HG02571 (cell line): ENCODE data around the gene FILIP1.

Experiments used
- ATAC-seq: cut with Tn5 transposase; IDR thresholded peaks from one replicate; pipeline ENCODE4 v1.9.1; 2021; ENCODE audit warnings: mild to moderate bottlenecking, moderate library complexity; ENCODE audit not compliant: unreplicated experiment

FILIP1 gene

GRCh38 chr6:75299801-75300530 is 193.6 kb downstream of the FILIP1 start:
- no peak for ATAC-seq

DNA sequence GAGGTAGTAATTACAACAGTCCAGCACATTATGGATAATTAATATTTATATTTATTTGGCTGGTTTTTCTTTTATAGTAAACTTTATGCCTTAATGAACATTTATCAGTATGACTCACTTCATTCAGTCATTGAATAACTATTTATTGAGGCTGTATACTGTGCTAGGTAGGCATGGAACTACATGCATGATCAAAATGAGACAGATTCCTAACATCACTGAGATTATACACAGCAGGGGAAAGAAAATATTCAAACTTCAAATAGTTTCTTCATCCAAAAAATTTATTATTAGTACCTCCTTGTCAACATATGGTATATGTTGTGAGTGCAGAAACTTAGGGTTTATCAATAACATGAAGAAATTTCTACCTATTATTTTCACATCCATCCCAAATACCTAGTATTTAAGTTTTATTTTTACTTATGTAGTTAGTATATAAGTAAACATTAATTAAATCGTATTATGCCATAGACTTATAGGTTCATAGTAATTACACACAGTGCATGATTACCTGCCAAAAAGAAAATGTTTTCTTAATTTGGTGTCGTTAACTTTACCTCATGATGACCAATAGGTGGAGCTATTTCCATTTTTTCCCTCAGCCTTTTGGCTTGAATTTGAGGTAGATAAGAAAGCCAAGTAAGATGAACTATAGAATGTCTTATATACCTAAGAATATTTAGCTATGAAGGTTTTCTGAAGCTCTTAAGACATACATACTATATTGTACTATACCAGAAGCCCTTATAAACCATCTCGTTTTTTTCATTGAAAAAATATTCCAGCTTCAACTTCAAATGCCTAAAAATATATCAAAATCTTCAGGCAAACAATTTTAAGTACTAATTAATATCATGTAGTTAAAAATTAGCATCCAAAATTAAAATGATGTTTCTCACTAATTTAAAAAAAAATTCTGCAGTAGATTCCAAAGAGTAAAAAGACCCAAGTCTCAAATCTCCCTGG is 196.5 kb downstream of the FILIP1 start:
- no peak for ATAC-seq

- ATAC-seq: no peak
Measured at GRCh38 chr6:75292555-75292954, 201.0 kb downstream of the FILIP1 start.

- no peak for ATAC-seq
Measured at GRCh38 chr6:75291744-75292143, 201.9 kb downstream of the FILIP1 start.

GRCh38 chr6:75291331-75291730 is 202.3 kb downstream of the FILIP1 start:
- no peak for ATAC-seq

GRCh38 chr6:75290136-75290945 is 203.3 kb downstream of the FILIP1 start:
- no peak for ATAC-seq

- ATAC-seq: no peak
Measured at GRCh38 chr6:75288023-75288422, 205.6 kb downstream of the FILIP1 start.

DNA sequence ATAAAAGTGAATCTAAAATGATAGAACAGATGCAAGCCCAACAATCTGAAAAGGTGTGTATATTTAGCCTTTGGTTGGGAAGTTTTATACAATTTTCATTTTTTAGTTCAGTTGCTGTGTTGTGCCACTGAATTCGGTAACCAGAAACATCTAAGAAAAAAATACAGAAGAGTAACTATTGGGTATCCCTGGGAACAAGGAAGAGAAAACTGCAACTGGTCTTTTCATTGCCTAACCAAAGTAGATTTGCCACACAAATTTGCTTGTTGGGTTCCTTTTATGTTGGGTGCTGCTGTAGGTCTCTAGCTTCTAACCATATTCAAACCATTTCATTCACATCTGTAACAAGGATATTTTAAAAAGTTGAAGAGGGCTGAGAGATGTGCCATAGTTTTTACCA is 206.2 kb downstream of the FILIP1 start:
- no peak for ATAC-seq

- no peak for ATAC-seq
Measured at GRCh38 chr6:75286955-75287354, 206.6 kb downstream of the FILIP1 start.

DNA sequence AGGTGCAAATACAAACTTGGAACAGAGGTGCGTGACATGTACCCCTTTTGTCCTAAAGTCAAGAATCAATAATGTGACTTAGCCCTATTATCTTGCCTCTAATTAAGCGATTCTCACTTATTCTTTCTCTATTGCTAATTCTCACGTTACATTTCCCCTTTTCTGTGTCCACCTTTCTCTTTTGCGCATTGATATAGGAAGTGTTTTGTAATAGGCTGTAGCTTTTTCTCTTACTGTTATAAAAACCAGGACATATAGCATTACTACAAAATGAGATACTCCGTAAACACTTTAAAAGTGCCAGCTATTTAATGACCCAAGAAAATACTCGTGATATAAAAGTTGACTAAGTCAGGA is 208.3 kb downstream of the FILIP1 start:
- ATAC-seq: no peak

GRCh38 chr6:75284632-75285282 is 208.8 kb downstream of the FILIP1 start, which contains the start of gene TMEM30A:
Gene TMEM30A, minus strand, starts transcription at chr6:75284792. Its CDS starts 154 bp downstream, at chr6:75284638.
- peak; percentile 94 for ATAC-seq

DNA sequence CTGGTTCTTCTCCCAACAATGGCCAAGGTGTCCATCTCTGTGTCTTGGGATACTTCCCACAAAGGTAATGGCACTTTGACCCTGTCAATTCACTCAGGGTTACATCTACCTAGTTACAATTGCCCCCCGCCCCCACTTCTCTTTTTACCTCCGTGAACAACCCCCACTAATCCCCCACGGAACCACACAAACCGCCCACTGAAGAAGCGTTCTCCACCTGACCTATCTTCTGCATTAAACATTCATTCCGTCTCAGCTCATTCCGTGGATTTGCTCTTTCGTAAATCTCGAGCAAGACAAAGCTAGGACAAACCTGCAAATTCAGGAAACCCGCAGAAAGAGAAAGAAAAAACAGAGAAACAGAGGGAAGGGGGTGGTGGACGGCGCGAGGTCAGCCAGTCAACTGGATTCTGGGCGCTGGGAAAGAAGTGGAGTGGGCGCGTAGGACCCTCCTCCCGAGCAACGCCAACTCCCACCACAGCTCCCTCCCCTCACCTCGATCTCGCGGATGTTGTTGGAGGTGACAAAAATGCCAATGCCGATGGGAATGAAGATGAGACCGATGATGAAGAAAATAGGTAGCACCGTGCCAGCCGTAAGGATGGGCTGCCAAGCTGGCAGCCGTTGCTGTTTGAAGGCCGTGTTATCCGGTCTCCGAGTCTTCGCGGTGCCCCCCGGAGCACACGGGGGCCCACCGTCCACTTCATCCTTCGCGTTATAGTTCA is 209.5 kb downstream of the FILIP1 start:
- peak; percentile 0 for ATAC-seq

DNA sequence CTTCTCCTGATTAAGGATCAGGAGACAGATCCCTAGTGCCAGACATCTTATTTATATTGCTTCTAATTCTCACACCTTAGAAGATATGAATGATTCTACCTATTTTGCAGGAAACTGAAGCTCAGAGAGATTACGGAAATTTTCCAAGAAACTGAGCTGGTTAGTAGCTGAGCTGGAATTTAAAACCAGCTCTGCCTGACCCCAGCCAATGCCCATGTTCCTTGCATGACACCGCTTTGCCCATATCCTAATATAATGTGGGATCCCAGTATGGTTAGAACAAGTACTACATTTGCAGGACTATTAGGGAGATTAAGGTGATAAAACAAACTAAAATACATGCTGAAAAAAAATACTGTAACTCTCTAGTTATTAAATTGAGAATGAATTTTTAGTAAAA is 210.9 kb downstream of the FILIP1 start:
- no peak for ATAC-seq

DNA sequence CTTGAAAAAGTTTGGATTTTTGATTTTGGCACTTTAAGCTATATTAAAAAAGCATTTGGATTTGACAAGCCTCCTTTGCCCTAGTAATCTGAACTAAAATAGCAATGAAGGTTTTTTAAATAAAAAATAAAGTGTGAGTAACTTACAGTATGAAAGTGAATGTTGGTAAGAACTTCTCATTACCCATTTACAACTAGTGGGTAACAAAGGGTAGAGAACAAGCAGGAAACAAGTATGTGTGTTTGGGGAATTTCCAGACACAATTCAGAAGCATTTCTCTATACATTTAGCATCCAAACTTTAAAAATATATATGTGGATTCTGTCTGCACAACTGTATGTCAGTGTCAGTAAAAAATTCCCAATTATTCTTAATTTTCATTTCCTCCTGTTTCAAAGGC is 211.9 kb downstream of the FILIP1 start:
- ATAC-seq: no peak

DNA sequence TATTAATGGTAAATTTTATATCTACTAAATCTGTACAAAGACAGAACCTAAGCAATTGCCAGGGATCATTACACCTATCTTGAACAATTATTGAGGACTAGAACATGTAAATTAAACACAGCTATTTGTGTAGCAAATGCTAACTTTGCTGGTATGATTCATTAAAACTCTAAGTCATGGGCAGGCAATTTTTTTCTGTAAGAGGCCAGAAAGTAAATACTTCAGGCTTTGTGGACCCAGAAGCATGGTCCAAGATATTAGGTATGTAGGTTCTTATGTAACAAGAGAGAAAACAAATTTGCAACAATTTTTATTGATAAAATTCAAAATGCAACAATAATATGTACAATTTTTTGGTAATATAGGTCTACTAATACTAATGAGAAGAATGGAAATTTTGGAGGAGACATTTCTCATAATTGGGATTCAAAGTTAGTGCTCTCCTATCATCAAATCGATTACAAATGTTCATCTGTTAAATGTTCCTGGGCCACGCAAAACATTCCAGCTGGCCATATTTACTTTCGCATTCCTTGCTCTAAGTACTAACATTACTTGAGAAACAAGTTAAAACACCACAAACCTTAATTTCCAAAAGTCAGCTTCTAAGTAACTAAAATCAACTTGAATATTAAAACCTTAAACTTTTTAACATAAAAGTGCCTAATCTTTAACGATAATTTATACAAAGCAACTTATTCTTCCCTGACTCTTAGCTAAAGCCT is 213.3 kb downstream of the FILIP1 start:
- no peak for ATAC-seq

DNA sequence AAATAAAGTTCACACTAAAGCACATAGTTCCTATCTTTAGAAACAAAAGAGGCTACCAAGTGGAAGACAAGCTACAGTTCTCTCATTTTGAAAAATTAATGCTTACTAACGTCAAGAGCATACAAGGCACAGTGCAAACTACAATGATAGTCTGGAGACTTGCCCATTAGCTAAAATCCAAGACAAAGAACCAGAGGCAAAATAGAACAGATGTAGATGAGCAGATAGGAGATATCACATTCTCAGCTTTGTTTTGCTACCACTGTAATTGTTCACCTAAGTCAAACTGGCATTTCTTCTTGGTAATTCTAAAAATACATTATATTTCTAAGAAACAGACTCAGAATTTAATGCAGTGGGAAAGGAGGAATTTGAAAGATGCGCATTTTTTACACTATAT is 214.2 kb downstream of the FILIP1 start:
- no peak for ATAC-seq

GRCh38 chr6:75278474-75279077 is 215.0 kb downstream of the FILIP1 start:
- ATAC-seq: no peak

- ATAC-seq: no peak
Measured at GRCh38 chr6:75275067-75275466, 218.5 kb downstream of the FILIP1 start.

- ATAC-seq: no peak
Measured at GRCh38 chr6:75273009-75273408, 220.6 kb downstream of the FILIP1 start.
